ENCODE measurements around the gene ATP5PF. TPM values are rescaled to one million over a fixed set of nuclear protein-coding genes. Genes with fewer than 3 reads are reported as not detected.
A peak's percentile ranks its signal among the peaks of the same experiment; 100 is the strongest.
"Not testable (repeated sequence)": the region's sequence is repeated elsewhere in the genome, so short reads cannot be mapped to it uniquely, and the experiment has no call there.

ATP5PF gene
- total and polyA plus RNA-seq, 7 donors, result 232 to 1,130 (median 283) TPM

GRCh38 chr21:25701529-25701928 is 33.2 kb downstream of the ATP5PF start:
- H3K27me3 ChIP-seq, result no peaks in the 10 kb centered on the region
- H3K4me3 ChIP-seq, result no peak overlapping the region
- peaks cover 0 to 5% (median 0%) of the 10 kb centered on the region in 4 donors for H3K36me3 ChIP-seq
- TF ChIP-seq POLR2AphosphoS5 (IDR thresholded peaks at IDR 0.05), result no peak
- WGBS, 2 donors, result 38 to 70% methylated on average over 4 of the region's 4 CpGs
- DNase-seq, result no peak
- no peaks in the 10 kb centered on the region for H3K4me1 ChIP-seq
- no peaks in the 10 kb centered on the region for H3K9me3 ChIP-seq
- intact Hi-C loops (cut with DNase I), result no loop called here
- H3K27ac ChIP-seq, result peak overlapping the region in 1 of 4 donors; percentile 18

DNA sequence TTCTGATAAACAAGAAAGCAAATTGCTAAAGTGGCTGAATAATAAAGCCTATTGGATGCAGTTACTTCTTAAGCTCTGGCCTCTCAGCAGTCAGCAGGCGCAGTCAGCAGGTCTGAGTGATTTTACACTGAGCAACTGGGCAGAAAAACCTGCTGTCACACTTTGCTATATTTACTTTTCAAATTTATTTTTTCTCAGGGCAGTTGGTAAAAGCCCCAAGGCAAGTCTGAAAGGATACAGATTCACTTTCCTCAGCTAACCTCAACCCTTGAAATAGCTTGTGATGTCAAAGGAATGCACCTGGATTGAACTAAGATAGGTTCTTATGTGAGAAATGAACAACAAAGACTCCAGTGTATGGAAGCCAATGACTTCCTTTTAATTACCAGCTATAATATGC is 34.0 kb downstream of the ATP5PF start:
- DNase-seq, result no peak
- no peaks in the 10 kb centered on the region for H3K9me3 ChIP-seq
- no peaks in the 10 kb centered on the region for H3K27me3 ChIP-seq
- H3K36me3 ChIP-seq, result peaks cover 0 to 5% (median 0%) of the 10 kb centered on the region in 4 donors
- intact Hi-C loops (cut with DNase I), result no loop called here
- no peaks in the 10 kb centered on the region for H3K4me1 ChIP-seq
- TF ChIP-seq POLR2A (IDR thresholded peaks at IDR 0.05), result no peak
- no peak for TF ChIP-seq EP300 (IDR thresholded peaks at IDR 0.05)
- no peak for TF ChIP-seq CTCF (IDR thresholded peaks at IDR 0.05)
- no peak for TF ChIP-seq POLR2AphosphoS5 (IDR thresholded peaks at IDR 0.05)
- 96 to 97% methylated on average over 1 of the region's 1 CpG for WGBS, 2 donors
- no peak overlapping the region for H3K27ac ChIP-seq
- H3K4me3 ChIP-seq, result no peak overlapping the region

DNA sequence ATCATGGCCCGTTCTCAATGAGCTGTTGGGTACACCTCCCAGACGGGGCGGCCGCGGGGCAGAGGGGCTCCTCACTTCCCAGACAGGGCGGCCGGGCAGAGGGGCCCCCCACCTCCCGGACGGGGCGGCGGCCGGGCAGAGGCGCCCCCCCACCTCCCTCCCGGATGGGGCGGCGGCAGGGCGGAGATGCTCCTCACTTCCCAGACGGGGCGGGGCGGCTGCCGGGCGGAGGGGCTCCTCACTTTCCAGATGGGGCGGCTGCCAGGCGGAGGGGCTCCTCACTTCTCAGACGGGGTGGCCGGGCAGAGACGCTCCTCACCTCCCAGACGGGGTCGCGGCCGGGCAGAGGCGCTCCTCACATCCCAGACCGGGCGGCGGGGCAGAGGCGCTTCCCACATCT is 39.2 kb downstream of the ATP5PF start:
- H3K36me3 ChIP-seq; intact Hi-C loops (cut with DNase I): not testable (repeated sequence)
- WGBS, 2 donors, result 90 to 97% methylated on average over 36 of the region's 36 CpGs

DNA sequence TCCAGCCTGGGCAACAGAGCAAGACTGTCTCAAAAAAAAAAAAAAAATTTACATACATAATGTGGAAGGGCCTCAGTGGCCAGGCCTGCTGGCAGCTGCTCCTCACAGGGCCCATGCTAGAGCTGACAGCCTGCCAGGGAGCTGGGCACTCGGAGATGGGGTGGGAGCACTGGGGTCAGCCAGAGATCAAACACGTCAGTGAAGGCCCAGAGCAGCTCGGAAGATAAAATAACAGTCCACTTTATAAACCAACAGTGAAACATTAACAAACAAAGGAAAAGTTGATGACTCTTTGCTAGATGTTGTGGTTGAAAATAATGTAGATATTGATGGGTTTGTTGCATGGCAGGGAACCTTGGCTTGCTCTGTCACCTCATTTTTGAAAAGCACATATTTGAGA is 42.7 kb downstream of the ATP5PF start:
- Histone ChIP-seq H3K4me1 (peaks cover 0 to 17% (median 7%) of the 10 kb centered on the region in 4 donors), H3K27me3 (no peaks in the 10 kb centered on the region), H3K9me3 (no peaks in the 10 kb centered on the region), H3K36me3 (no peaks in the 10 kb centered on the region), H3K27ac (no peak overlapping the region), H3K4me3 (no peak overlapping the region)
- WGBS, 2 donors, result 80 to 81% methylated on average over 3 of the region's 3 CpGs
- no peak for DNase-seq
- TF ChIP-seq POLR2AphosphoS5 (IDR thresholded peaks at IDR 0.05), result no peak
- no peak for TF ChIP-seq EP300 (IDR thresholded peaks at IDR 0.05)
- no peak for TF ChIP-seq POLR2A (IDR thresholded peaks at IDR 0.05)
- TF ChIP-seq CTCF (IDR thresholded peaks at IDR 0.05), result no peak
- intact Hi-C loops (cut with DNase I), result no loop called here

More for the DNA sequence above, 39.2 kb downstream of the ATP5PF start:
- H3K4me1 ChIP-seq, H3K27me3 ChIP-seq, DNase-seq, H3K4me3 ChIP-seq, H3K9me3 ChIP-seq, H3K27ac ChIP-seq: not testable (repeated sequence)

- no peak for DNase-seq
- Histone ChIP-seq H3K4me3 (no peak overlapping the region), H3K27me3 (no peaks in the 10 kb centered on the region), H3K36me3 (no peaks in the 10 kb centered on the region), H3K4me1 (peaks cover 0 to 29% (median 20%) of the 10 kb centered on the region in 4 donors), H3K27ac (peak overlapping the region in 2 of 4 donors; percentile 9 to 69), H3K9me3 (no peaks in the 10 kb centered on the region)
- TF ChIP-seq EP300 (IDR thresholded peaks at IDR 0.05) (no peak), POLR2AphosphoS5 (IDR thresholded peaks at IDR 0.05) (no peak), CTCF (IDR thresholded peaks at IDR 0.05) (no peak), POLR2A (IDR thresholded peaks at IDR 0.05) (no peak)
- WGBS, 2 donors, result 74 to 91% methylated on average over 1 of the region's 1 CpG
- intact Hi-C loops (cut with DNase I), result no loop called here
Observed at GRCh38 chr21:25689226-25689625, 45.5 kb downstream of the ATP5PF start.

Data from sigmoid colon (tissue), 7 donors.